Mucosa of stomach (tissue), 1 donor: ENCODE results near the gene ZNF20.
A peak's percentile ranks its signal among the peaks of the same experiment; 100 is the strongest.
"Not testable (repeated sequence)": the region's sequence is repeated elsewhere in the genome, so short reads cannot be mapped to it uniquely, and the experiment has no call there.

ENCODE experiments used
- H3K27me3 ChIP-seq: one replicate; pipeline ENCODE4 v1.7.0; 2013; ENCODE audit warnings: mild to moderate bottlenecking, low read length; ENCODE audit not compliant: control insufficient read depth, insufficient read depth
- H3K36me3 ChIP-seq: one replicate; pipeline ENCODE4 v1.7.0; 2013; ENCODE audit warnings: low read length; ENCODE audit not compliant: control insufficient read depth, insufficient read depth
- H3K4me1 ChIP-seq: one replicate; pipeline ENCODE4 v1.7.0; 2013; ENCODE audit warnings: mild to moderate bottlenecking, low read length; ENCODE audit not compliant: control insufficient read depth, insufficient read depth
- H3K4me3 ChIP-seq: one replicate; pipeline ENCODE4 v1.7.0; 2013; ENCODE audit warnings: low read length
- H3K9ac ChIP-seq: one replicate; pipeline ENCODE4 v1.7.0; 2013; ENCODE audit warnings: mild to moderate bottlenecking, low read length, moderate library complexity
- H3K9me3 ChIP-seq: one replicate; pipeline ENCODE4 v1.7.0; 2013; ENCODE audit warnings: mild to moderate bottlenecking, low read length, moderate library complexity; ENCODE audit not compliant: control insufficient read depth
- donor health status: Pancreatic carcinoma.

The ZNF20 gene

GRCh38 chr19:12103909-12104308 lies 36.2 kb downstream of the ZNF20 start:
- H3K27me3 ChIP-seq = not testable (repeated sequence)

GRCh38 chr19:12098040-12098439 lies 42.1 kb downstream of the ZNF20 start:
- Histone ChIP-seq H3K4me1 (no peaks in the 10 kb centered on the region), H3K36me3 (no peaks in the 10 kb centered on the region), H3K9me3 (no peaks in the 10 kb centered on the region), H3K27me3 (no peaks in the 10 kb centered on the region), H3K4me3 (no peak overlapping the region), H3K9ac (no peak overlapping the region)

More at GRCh38 chr19:12103909-12104308, 36.2 kb downstream of the ZNF20 start:
- not testable (repeated sequence) for H3K4me3 ChIP-seq, H3K9ac ChIP-seq, H3K36me3 ChIP-seq, H3K9me3 ChIP-seq, H3K4me1 ChIP-seq

- no peaks in the 10 kb centered on the region for H3K9me3 ChIP-seq
- H3K4me3 ChIP-seq = no peak overlapping the region
- H3K4me1 ChIP-seq = no peaks in the 10 kb centered on the region
- H3K9ac ChIP-seq = no peak overlapping the region
- no peaks in the 10 kb centered on the region for H3K36me3 ChIP-seq
- H3K27me3 ChIP-seq = no peaks in the 10 kb centered on the region
Measured at GRCh38 chr19:12095111-12095790, 44.9 kb downstream of the ZNF20 start.

- Histone ChIP-seq H3K9ac (no peak overlapping the region), H3K4me3 (no peak overlapping the region)
Measured at GRCh38 chr19:12093777-12094176, 46.4 kb downstream of the ZNF20 start.

GRCh38 chr19:12092956-12093355 lies 47.2 kb downstream of the ZNF20 start:
- H3K27me3 ChIP-seq = no peaks in the 10 kb centered on the region
- no peaks in the 10 kb centered on the region for H3K4me1 ChIP-seq
- no peaks in the 10 kb centered on the region for H3K9me3 ChIP-seq
- H3K9ac ChIP-seq = peak overlapping the region; percentile 67
- no peak overlapping the region for H3K4me3 ChIP-seq
- no peaks in the 10 kb centered on the region for H3K36me3 ChIP-seq

More at GRCh38 chr19:12093777-12094176, 46.4 kb downstream of the ZNF20 start:
- Histone ChIP-seq H3K9me3 (no peaks in the 10 kb centered on the region), H3K4me1 (no peaks in the 10 kb centered on the region), H3K36me3 (no peaks in the 10 kb centered on the region), H3K27me3 (no peaks in the 10 kb centered on the region)

- no peaks in the 10 kb centered on the region for H3K27me3 ChIP-seq
- no peaks in the 10 kb centered on the region for H3K9me3 ChIP-seq
- H3K4me3 ChIP-seq = peak overlapping the region; percentile 47
- H3K36me3 ChIP-seq = no peaks in the 10 kb centered on the region
- no peaks in the 10 kb centered on the region for H3K4me1 ChIP-seq
- peak overlapping the region; percentile 67 for H3K9ac ChIP-seq
Measured at GRCh38 chr19:12092065-12092867, 47.9 kb downstream of the ZNF20 start.

- Histone ChIP-seq H3K9ac (no peak overlapping the region), H3K4me3 (no peak overlapping the region), H3K4me1 (no peaks in the 10 kb centered on the region), H3K27me3 (no peaks in the 10 kb centered on the region), H3K9me3 (no peaks in the 10 kb centered on the region), H3K36me3 (no peaks in the 10 kb centered on the region)
Measured at GRCh38 chr19:12090807-12091206, 49.3 kb downstream of the ZNF20 start.

- no peaks in the 10 kb centered on the region for H3K9me3 ChIP-seq
- no peak overlapping the region for H3K4me3 ChIP-seq
- H3K36me3 ChIP-seq = no peaks in the 10 kb centered on the region
- no peak overlapping the region for H3K9ac ChIP-seq
- H3K4me1 ChIP-seq = no peaks in the 10 kb centered on the region
- no peaks in the 10 kb centered on the region for H3K27me3 ChIP-seq
Measured at GRCh38 chr19:12085074-12085818, 54.9 kb downstream of the ZNF20 start.

- H3K4me3 ChIP-seq, H3K36me3 ChIP-seq, H3K4me1 ChIP-seq, H3K9ac ChIP-seq, H3K27me3 ChIP-seq, H3K9me3 ChIP-seq: not testable (repeated sequence)
Measured at GRCh38 chr19:12083336-12083735, 56.8 kb downstream of the ZNF20 start.
